BJ (cell line): ENCODE results near the gene OCLN. TPM values are rescaled to one million over a fixed set of nuclear protein-coding genes. Genes with fewer than 3 reads are reported as not detected.
"Not testable (repeated sequence)": the region's sequence is repeated elsewhere in the genome, so short reads cannot be mapped to it uniquely, and the experiment has no call there.

Experiments used
- CTCF ChIA-PET: fragments of 350-600 bp; formaldehyde crosslinking; extraction: SDS; loops from one replicate; lab custom pipeline; 2021; ENCODE audit warnings: antibody characterized with exemption, inconsistent platforms; lab: Yijun Ruan, JAX
- POLR2A ChIA-PET: fragments of 300-600 bp; sonication (Branson Sonifier 250); formaldehyde crosslinking; extraction: SDS; loops from one replicate; lab custom pipeline; 2021; ENCODE audit warnings: antibody characterized with exemption; lab: Charles Lee
- DNase-seq: peaks from one replicate; pipeline ENCODE4 v3.0.0-alpha.2; 2011; ENCODE audit warnings: low read depth
- H3K27me3 ChIP-seq: 2 replicates; pipeline ENCODE4 v1.6.0; 2011; ENCODE audit warnings: low read length; ENCODE audit not compliant: control insufficient read depth, insufficient read depth
- H3K36me3 ChIP-seq: 2 replicates; pipeline ENCODE4 v1.5.1; 2011; ENCODE audit warnings: low read length; ENCODE audit not compliant: control insufficient read depth, insufficient read depth
- H3K4me3 ChIP-seq: 2 replicates; pipeline ENCODE4 v1.5.1; 2011; ENCODE audit warnings: low read depth, mild to moderate bottlenecking, control low read depth, low read length
- polyA plus RNA-seq: library from polyadenylated mRNA; depleted of rRNA; stranded (reverse); fragments of >200 nt; gene quantifications from 2 replicates; pipeline ENCODE4 v1.2.3, GENCODE V29; 2011
- TF ChIP-seq, protein P1 (sequence below): IDR thresholded peaks from 2 replicates; pipeline ENCODE4 v1.5.1; 2011; ENCODE audit warnings: low read depth, mild to moderate bottlenecking, control low read depth, inconsistent platforms, low read length, moderate library complexity; ENCODE audit not compliant: insufficient read depth

OCLN gene
- polyA plus RNA-seq, 1 experiment, result 0.25 TPM

DNA sequence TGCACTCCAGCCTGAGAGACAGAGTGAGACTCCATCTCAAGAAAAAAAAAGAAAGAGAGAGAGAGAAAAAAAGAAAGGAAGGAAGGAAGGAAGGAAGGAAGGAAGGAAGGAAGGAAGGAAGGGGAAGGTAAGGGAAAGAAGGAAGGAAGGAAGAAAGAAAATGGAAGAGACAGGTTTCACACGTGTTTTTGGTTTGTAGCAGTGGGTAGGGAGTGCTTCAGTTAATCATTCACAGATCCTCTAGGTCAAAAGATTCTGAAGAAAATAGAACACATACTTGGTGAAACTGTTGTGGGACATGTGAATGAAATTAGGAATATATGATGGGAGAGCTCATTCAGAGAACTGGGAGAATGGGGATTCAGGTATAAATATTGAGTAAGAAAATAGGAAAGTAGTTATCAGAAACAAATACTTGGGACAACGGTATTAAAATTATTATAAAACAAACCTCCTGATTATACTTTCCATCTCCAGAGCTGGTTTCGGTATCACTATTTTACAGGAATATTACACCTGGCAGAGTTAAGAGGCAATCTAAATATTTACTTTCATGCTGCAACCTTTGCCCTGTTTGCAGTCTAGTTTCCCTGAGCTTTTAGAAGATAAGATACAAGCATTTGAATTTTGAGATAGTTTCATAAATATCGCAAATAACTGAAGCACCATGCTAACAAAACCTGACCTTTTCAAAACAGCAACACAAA lies 40.5 kb upstream of the OCLN start:
- no peak overlapping the region for H3K4me3 ChIP-seq
- H3K36me3 ChIP-seq, result no peaks in the 10 kb centered on the region
- ChIA-PET POLR2A (no interaction called here), CTCF (no interaction called here)
- TF ChIP-seq, protein P1, sequence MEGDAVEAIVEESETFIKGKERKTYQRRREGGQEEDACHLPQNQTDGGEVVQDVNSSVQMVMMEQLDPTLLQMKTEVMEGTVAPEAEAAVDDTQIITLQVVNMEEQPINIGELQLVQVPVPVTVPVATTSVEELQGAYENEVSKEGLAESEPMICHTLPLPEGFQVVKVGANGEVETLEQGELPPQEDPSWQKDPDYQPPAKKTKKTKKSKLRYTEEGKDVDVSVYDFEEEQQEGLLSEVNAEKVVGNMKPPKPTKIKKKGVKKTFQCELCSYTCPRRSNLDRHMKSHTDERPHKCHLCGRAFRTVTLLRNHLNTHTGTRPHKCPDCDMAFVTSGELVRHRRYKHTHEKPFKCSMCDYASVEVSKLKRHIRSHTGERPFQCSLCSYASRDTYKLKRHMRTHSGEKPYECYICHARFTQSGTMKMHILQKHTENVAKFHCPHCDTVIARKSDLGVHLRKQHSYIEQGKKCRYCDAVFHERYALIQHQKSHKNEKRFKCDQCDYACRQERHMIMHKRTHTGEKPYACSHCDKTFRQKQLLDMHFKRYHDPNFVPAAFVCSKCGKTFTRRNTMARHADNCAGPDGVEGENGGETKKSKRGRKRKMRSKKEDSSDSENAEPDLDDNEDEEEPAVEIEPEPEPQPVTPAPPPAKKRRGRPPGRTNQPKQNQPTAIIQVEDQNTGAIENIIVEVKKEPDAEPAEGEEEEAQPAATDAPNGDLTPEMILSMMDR, result no peak
- DNase-seq, result no peak
- H3K27me3 ChIP-seq, result no peaks in the 10 kb centered on the region

DNA sequence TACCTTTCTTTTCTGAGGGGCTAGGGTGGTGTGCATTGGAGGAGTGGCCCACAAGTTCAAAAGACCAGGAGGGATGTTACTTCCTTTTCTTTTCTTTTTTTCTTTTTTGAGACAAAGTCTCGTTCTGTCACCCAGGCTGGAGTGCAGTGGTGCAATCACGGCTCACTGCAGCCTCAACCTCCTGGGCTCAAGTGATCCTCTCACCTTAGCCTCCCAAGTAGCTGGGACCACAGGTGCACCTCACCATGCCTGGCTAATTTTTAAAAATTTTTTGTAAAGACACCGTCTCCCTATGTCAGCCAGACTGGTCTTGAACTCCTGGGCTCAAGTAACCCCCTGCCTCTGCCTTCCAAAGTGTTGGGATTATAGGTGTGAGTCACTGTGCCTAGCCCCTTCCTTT lies 39.1 kb upstream of the OCLN start:
- CTCF ChIA-PET, H3K4me3 ChIP-seq: not testable (repeated sequence)

DNA sequence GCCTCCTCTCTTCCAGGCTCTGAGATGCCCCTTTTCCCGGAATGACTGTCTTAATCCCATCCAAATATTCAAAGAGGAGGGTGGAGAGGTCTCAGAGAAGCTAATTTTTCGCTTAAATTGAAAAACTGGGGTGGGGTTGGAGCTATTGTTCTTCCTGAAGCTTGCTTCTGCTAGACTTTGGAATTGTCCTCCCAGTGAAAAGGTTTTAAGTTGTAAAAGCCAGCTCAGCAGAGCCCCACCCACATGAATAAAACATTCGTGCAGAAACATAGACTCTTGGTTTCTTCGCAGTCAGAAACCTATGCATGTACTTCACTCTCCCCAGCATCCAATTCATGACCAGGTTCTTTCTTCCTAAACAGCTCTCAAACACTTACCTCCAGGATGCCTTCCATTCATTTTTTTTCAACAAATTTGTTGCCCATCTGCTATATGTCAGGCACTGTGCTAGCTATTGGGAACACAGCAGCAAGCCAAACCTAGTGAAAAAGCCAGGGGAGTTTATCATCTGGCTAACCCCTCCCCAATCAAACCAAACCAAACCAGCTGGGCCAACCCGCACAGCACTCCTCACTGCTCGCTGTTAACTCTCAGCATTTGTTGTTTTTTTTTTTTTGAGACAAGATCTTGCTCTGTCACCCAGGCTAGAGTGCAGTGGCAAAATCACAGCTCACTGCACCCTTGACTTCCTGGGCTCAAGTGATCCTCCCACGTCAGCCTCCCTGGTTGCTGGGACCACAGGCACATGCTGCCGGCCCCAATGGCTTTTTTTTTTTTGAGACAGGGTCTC lies 37.9 kb upstream of the OCLN start:
- H3K27me3 ChIP-seq, result peaks cover 1% of the 10 kb centered on the region; the same call in 1 of the 2 replicates
- TF ChIP-seq, protein P1, result no peak
- CTCF ChIA-PET, result interaction anchor here (0.6 kb wide), 1 partner anchor 253 kb away, joined by 3 read pairs; no protein-coding TSS in a partner anchor
- POLR2A ChIA-PET, result no interaction called here
- no peak overlapping the region for H3K4me3 ChIP-seq
- no peaks in the 10 kb centered on the region for H3K36me3 ChIP-seq
- DNase-seq, result no peak

More for the DNA sequence above, 39.1 kb upstream of the OCLN start:
- H3K36me3 ChIP-seq, POLR2A ChIA-PET, H3K27me3 ChIP-seq, DNase-seq: not testable (repeated sequence)

DNA sequence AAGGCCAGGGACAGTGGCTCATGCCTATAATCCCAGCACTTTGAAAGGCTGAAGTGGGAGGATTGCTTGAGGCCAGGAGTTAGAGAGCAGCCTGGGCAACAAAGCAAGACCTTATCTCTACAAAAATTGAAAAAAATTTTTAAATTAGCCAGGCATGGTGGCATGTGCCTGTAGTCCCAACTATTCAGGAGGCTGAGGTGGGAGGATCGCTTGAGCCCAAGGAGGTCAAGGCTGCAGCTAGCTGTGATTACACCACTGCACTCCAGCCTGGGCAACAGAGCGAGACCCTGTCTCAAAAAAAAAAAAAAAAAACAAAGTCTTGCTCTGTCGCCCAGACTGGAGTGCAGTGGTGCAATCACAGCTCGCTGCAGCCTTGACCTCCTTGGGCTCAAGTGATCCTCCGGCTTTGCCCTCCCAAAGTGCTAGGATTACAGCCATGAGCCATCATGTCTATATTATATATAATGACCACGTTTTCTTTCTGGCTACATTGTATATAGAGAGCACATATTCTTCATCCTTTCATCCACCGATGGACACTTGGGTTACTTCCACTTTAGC lies 37.1 kb upstream of the OCLN start:
- H3K4me3 ChIP-seq, POLR2A ChIA-PET, H3K27me3 ChIP-seq, CTCF ChIA-PET, DNase-seq, H3K36me3 ChIP-seq: not testable (repeated sequence)

DNA sequence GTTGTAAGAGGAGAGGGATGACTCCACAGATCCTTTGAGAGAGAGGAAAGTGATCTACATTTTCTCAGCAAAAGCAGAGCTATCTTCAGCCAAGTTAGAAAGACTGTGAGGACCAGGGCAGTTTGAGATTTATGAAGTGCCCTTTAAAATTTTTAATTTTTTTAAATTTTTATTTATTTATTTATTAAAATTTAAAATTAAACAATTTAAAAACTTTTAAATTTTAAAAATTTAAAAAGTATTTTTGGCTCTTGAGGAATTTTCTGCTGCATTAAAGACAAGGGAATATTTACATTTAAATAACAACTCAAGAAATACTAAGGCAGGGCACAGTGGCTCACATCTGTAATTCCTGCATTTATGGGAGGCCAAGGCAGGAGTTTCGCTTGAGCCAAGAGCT lies 30.4 kb upstream of the OCLN start:
- TF ChIP-seq, protein P1, result no peak
- no peaks in the 10 kb centered on the region for H3K36me3 ChIP-seq
- POLR2A ChIA-PET, result no interaction called here
- H3K27me3 ChIP-seq, result peaks cover 1% of the 10 kb centered on the region; the same call in 1 of the 2 replicates
- CTCF ChIA-PET, result no interaction called here
- H3K4me3 ChIP-seq, result no peak overlapping the region
- no peak for DNase-seq

DNA sequence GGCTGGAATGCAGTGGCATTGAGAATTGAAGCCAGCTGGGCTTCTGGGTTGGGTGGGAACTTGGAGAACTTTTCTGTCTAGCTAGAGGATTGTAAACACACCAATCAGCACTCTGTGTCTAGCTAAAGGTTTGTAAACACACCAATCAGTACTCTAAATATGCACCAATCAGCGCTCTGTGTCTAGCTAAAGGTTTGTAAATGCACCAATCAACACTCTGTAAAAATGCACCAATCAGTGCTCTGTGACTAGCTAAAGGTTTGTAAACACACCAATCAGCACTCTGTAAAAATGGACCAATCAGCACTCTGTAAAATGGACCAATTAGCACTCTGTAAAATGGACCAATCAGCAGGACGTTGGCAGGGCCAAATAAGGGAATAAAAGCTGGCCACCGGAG lies 26.2 kb upstream of the OCLN start:
- CTCF ChIA-PET, POLR2A ChIA-PET, H3K4me3 ChIP-seq, H3K36me3 ChIP-seq, H3K27me3 ChIP-seq, DNase-seq: not testable (repeated sequence)
